T-helper 17 cell (primary cell): ENCODE results near the gene TFAP2A. TPM values are rescaled to one million over a fixed set of nuclear protein-coding genes. Genes with fewer than 3 reads are reported as not detected.

Source experiments
- ATAC-seq: fragments of 150-1000 bp; cut with Tn5 transposase; 2 replicates; pipeline ENCODE4 v1.10.0; 2021; ENCODE audit warnings: mild to moderate bottlenecking, moderate library complexity
- DNase-seq, 3 donors: peaks; one replicate each; pipeline versions ENCODE4 v3.0.0 to v3.0.0-alpha.2; 2020 to 2021
- H3K9me3 ChIP-seq: one replicate; pipeline ENCODE4 v1.7.0; 2013; ENCODE audit warnings: low read length, mild to moderate bottlenecking; ENCODE audit not compliant: control insufficient read depth, poor library complexity, severe bottlenecking
- H3K27ac Mint-ChIP-seq: one replicate; pipeline ENCODE4 v1.8.0; 2022; ENCODE audit warnings: mild to moderate bottlenecking, moderate library complexity, mixed read lengths
- H3K27me3 Mint-ChIP-seq: one replicate; pipeline ENCODE4 v1.8.0; 2022; ENCODE audit warnings: mixed read lengths
- H3K36me3 Mint-ChIP-seq: one replicate; pipeline ENCODE4 v1.8.0; 2022; ENCODE audit warnings: low read depth, mixed read lengths
- H3K4me1 Mint-ChIP-seq: one replicate; pipeline ENCODE4 v1.8.0; 2022; ENCODE audit warnings: mild to moderate bottlenecking, mixed read lengths
- H3K4me3 Mint-ChIP-seq: one replicate; pipeline ENCODE4 v1.8.0; 2022; ENCODE audit warnings: mild to moderate bottlenecking, moderate library complexity, mixed read lengths
- total RNA-seq, 4 donors: library from RNA in 2 of 4; stranded (reverse) in 2 of 4; gene quantifications; one replicate each; pipeline ENCODE4 v1.2.3 and lab custom pipeline; 2022 to 2026

TFAP2A gene
- total RNA-seq, 2 donors from 2014 or later: 0.18 to 0.40 TPM

GRCh38 chr6:10384610-10385523 is 30.0 kb downstream of the TFAP2A start:
- no peak for DNase-seq
- Mint-ChIP-seq H3K4me1 (peaks cover 7% of the 10 kb centered on the region), H3K4me3 (no peak overlapping the region), H3K36me3 (peaks cover 7% of the 10 kb centered on the region), H3K27me3 (peaks cover 92% of the 10 kb centered on the region), H3K27ac (peak overlapping the region; percentile 1)
- H3K9me3 ChIP-seq: peaks cover 3% of the 10 kb centered on the region
- ATAC-seq: no peak

GRCh38 chr6:10384091-10384609 is 30.7 kb downstream of the TFAP2A start:
- no peak for ATAC-seq
- Mint-ChIP-seq H3K27ac (peak overlapping the region; percentile 1), H3K4me1 (peaks cover 7% of the 10 kb centered on the region)

GRCh38 chr6:10383331-10384090 is 31.4 kb downstream of the TFAP2A start:
- no peaks in the 10 kb centered on the region for H3K9me3 ChIP-seq
- Mint-ChIP-seq H3K27me3 (peaks cover 81% of the 10 kb centered on the region), H3K27ac (peak overlapping the region; percentile 90), H3K36me3 (peaks cover 4% of the 10 kb centered on the region), H3K4me1 (peaks cover 7% of the 10 kb centered on the region), H3K4me3 (no peak overlapping the region)
- no peak for DNase-seq
- no peak for ATAC-seq

More at GRCh38 chr6:10384091-10384609, 30.7 kb downstream of the TFAP2A start:
- Mint-ChIP-seq H3K27me3 (peaks cover 85% of the 10 kb centered on the region), H3K4me3 (no peak overlapping the region), H3K36me3 (peaks cover 4% of the 10 kb centered on the region)
- H3K9me3 ChIP-seq: peaks cover 3% of the 10 kb centered on the region
- no peak for DNase-seq

- Mint-ChIP-seq H3K4me3 (peak overlapping the region; percentile 13), H3K4me1 (peaks cover 7% of the 10 kb centered on the region), H3K27me3 (peaks cover 81% of the 10 kb centered on the region), H3K36me3 (peaks cover 4% of the 10 kb centered on the region), H3K27ac (peak overlapping the region; percentile 90)
- no peak for DNase-seq
- ATAC-seq: no peak
- H3K9me3 ChIP-seq: no peaks in the 10 kb centered on the region
Measured at GRCh38 chr6:10382728-10383330, 32.0 kb downstream of the TFAP2A start.

GRCh38 chr6:10382322-10382721 is 32.6 kb downstream of the TFAP2A start:
- no peak for DNase-seq
- no peaks in the 10 kb centered on the region for H3K9me3 ChIP-seq
- peaks cover 4% of the 10 kb centered on the region for H3K36me3 Mint-ChIP-seq
- no peak for ATAC-seq
- H3K4me3 Mint-ChIP-seq: peak overlapping the region; percentile 13
- H3K27me3 Mint-ChIP-seq: peaks cover 81% of the 10 kb centered on the region
- peak overlapping the region; percentile 90 for H3K27ac Mint-ChIP-seq
- peaks cover 7% of the 10 kb centered on the region for H3K4me1 Mint-ChIP-seq

GRCh38 chr6:10381830-10382208 is 33.1 kb downstream of the TFAP2A start:
- Mint-ChIP-seq H3K4me1 (peaks cover 7% of the 10 kb centered on the region), H3K27ac (no peak overlapping the region), H3K4me3 (no peak overlapping the region), H3K27me3 (peaks cover 81% of the 10 kb centered on the region), H3K36me3 (peaks cover 4% of the 10 kb centered on the region)
- no peaks in the 10 kb centered on the region for H3K9me3 ChIP-seq
- no peak for DNase-seq
- ATAC-seq: no peak

- no peak overlapping the region for H3K27ac Mint-ChIP-seq
- DNase-seq: no peak
- peaks cover 4% of the 10 kb centered on the region for H3K36me3 Mint-ChIP-seq
- H3K27me3 Mint-ChIP-seq: peaks cover 77% of the 10 kb centered on the region
- H3K4me1 Mint-ChIP-seq: peaks cover 7% of the 10 kb centered on the region
- no peaks in the 10 kb centered on the region for H3K9me3 ChIP-seq
- ATAC-seq: no peak
- no peak overlapping the region for H3K4me3 Mint-ChIP-seq
Measured at GRCh38 chr6:10381133-10381829, 33.6 kb downstream of the TFAP2A start.

GRCh38 chr6:10375391-10375969 is 39.4 kb downstream of the TFAP2A start:
- peaks cover 3% of the 10 kb centered on the region for H3K4me1 Mint-ChIP-seq
- H3K27me3 Mint-ChIP-seq: peaks cover 27% of the 10 kb centered on the region
- H3K9me3 ChIP-seq: no peaks in the 10 kb centered on the region
- ATAC-seq (no peak), DNase-seq (no peak)
- no peak overlapping the region for H3K27ac Mint-ChIP-seq
- H3K36me3 Mint-ChIP-seq: no peaks in the 10 kb centered on the region
- no peak overlapping the region for H3K4me3 Mint-ChIP-seq

GRCh38 chr6:10373642-10374359 is 41.1 kb downstream of the TFAP2A start:
- H3K27ac Mint-ChIP-seq: no peak overlapping the region
- H3K4me1 Mint-ChIP-seq: peaks cover 3% of the 10 kb centered on the region
- no peaks in the 10 kb centered on the region for H3K9me3 ChIP-seq
- no peak overlapping the region for H3K4me3 Mint-ChIP-seq
- ATAC-seq (no peak), DNase-seq (no peak)
- H3K27me3 Mint-ChIP-seq: peaks cover 21% of the 10 kb centered on the region
- no peaks in the 10 kb centered on the region for H3K36me3 Mint-ChIP-seq

GRCh38 chr6:10369896-10370295 is 45.0 kb downstream of the TFAP2A start:
- no peaks in the 10 kb centered on the region for H3K9me3 ChIP-seq
- no peak overlapping the region for H3K27ac Mint-ChIP-seq
- ATAC-seq: no peak
- no peaks in the 10 kb centered on the region for H3K36me3 Mint-ChIP-seq
- no peak for DNase-seq
- no peak overlapping the region for H3K4me3 Mint-ChIP-seq
- H3K4me1 Mint-ChIP-seq: no peaks in the 10 kb centered on the region
- no peaks in the 10 kb centered on the region for H3K27me3 Mint-ChIP-seq

GRCh38 chr6:10368861-10369260 is 46.0 kb downstream of the TFAP2A start:
- no peaks in the 10 kb centered on the region for H3K4me1 Mint-ChIP-seq
- H3K27ac Mint-ChIP-seq: no peak overlapping the region
- no peak overlapping the region for H3K4me3 Mint-ChIP-seq

GRCh38 chr6:10363911-10364310 is 51.0 kb downstream of the TFAP2A start:
- no peak for ATAC-seq

More at GRCh38 chr6:10368861-10369260, 46.0 kb downstream of the TFAP2A start:
- Mint-ChIP-seq H3K27me3 (no peaks in the 10 kb centered on the region), H3K36me3 (no peaks in the 10 kb centered on the region)
- DNase-seq (no peak), ATAC-seq (no peak)
- H3K9me3 ChIP-seq: no peaks in the 10 kb centered on the region

More at GRCh38 chr6:10363911-10364310, 51.0 kb downstream of the TFAP2A start:
- DNase-seq: no peak
- Mint-ChIP-seq H3K27ac (no peak overlapping the region), H3K36me3 (no peaks in the 10 kb centered on the region), H3K4me3 (no peak overlapping the region), H3K27me3 (no peaks in the 10 kb centered on the region), H3K4me1 (no peaks in the 10 kb centered on the region)
- H3K9me3 ChIP-seq: no peaks in the 10 kb centered on the region
